LNCaP clone FGC (cell line): ENCODE measurements around the gene KIAA1191.
"Not testable (repeated sequence)": the region's sequence is repeated elsewhere in the genome, so short reads cannot be mapped to it uniquely, and the experiment has no call there.

ENCODE experiments used
- DNase-seq: peaks from one replicate; pipeline ENCODE4 v3.0.0-alpha.2; 2011; ENCODE audit warnings: low read depth
- H3K4me3 ChIP-seq: 2 replicates; pipeline ENCODE4 v1.5.1; 2011; ENCODE audit warnings: mild to moderate bottlenecking, low read depth, low read length, control low read depth
- CTCF ChIP-seq: IDR thresholded peaks from 2 replicates; pipeline ENCODE4 v1.5.1; 2012; ENCODE audit warnings: mild to moderate bottlenecking; ENCODE audit not compliant: control insufficient read depth, insufficient read depth; ENCODE audit errors: extremely low read depth

Gene KIAA1191, protein sequence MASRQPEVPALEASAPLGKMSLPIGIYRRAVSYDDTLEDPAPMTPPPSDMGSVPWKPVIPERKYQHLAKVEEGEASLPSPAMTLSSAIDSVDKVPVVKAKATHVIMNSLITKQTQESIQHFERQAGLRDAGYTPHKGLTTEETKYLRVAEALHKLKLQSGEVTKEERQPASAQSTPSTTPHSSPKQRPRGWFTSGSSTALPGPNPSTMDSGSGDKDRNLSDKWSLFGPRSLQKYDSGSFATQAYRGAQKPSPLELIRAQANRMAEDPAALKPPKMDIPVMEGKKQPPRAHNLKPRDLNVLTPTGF

GRCh38 chr5:176361437-176362232, at the start of gene KIAA1191:
Gene KIAA1191, minus strand, starts transcription at chr5:176361764. Its CDS starts 2,256 bp downstream, at chr5:176359508.
- DNase-seq = peak; percentile 69
- TF ChIP-seq CTCF = peak; percentile 34
- H3K4me3 ChIP-seq = peak within 1 kb of the TSS; percentile 98

- H3K4me3 ChIP-seq = no peak overlapping the region
- no peak for DNase-seq
- TF ChIP-seq CTCF = no peak
Observed at GRCh38 chr5:176410486-176411180, 49.1 kb upstream of the KIAA1191 start.

- no peak for TF ChIP-seq CTCF
- H3K4me3 ChIP-seq = no peak overlapping the region
- DNase-seq = no peak
Observed at GRCh38 chr5:176409765-176410164, 48.2 kb upstream of the KIAA1191 start.

GRCh38 chr5:176408590-176408989, 47.0 kb upstream of the KIAA1191 start:
- no peak for TF ChIP-seq CTCF
- no peak for DNase-seq
- no peak overlapping the region for H3K4me3 ChIP-seq

DNA sequence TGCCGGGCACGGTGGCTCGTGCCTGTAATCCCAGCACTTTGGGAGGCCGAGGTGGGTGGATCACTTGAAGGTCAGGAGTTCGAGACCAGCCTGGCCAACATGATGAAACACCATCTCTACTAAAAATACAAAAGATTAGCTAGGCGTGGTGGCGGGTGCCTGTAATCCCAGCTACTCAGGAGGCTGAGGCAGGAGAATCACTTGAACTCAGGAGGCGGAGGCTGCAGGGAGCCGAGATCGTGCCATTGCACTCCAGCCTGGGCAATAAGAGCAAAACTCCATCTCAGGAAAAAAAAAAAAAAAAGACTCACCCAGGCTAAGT, 46.6 kb upstream of the KIAA1191 start:
- DNase-seq, H3K4me3 ChIP-seq: not testable (repeated sequence)

GRCh38 chr5:176407456-176408251, 46.1 kb upstream of the KIAA1191 start:
- no peak for TF ChIP-seq CTCF
- H3K4me3 ChIP-seq = no peak overlapping the region
- DNase-seq = no peak

GRCh38 chr5:176406436-176407052, 45.0 kb upstream of the KIAA1191 start:
- no peak for DNase-seq

More at GRCh38 chr5:176406436-176407052, 45.0 kb upstream of the KIAA1191 start:
- TF ChIP-seq CTCF = no peak
- H3K4me3 ChIP-seq = no peak overlapping the region
